K562 (cell line): ENCODE results near the gene SCAMP2. TPM values are rescaled to one million over a fixed set of nuclear protein-coding genes. Genes with fewer than 3 reads are reported as not detected.

ENCODE experiments used
- ADNP ChIP-seq: fragments of 200-800 bp; sonication (Bioruptor generic); IDR thresholded peaks from 2 replicates; pipeline ENCODE4 v1.6.1; 2016; ENCODE audit warnings: missing genetic modification characterization, missing compliant biosample characterization
- ARID1B ChIP-seq: fragments of 450-650 bp; IDR thresholded peaks from 2 replicates; pipeline ENCODE4 v1.6.1; 2016; ENCODE audit warnings: antibody characterized with exemption, mild to moderate bottlenecking, inconsistent platforms
- BRF1 ChIP-seq: IDR thresholded peaks from 3 replicates; pipeline ENCODE4 v1.6.1; 2011; ENCODE audit warnings: borderline replicate concordance, mild to moderate bottlenecking; ENCODE audit not compliant: insufficient read length; ENCODE audit errors: extremely low read depth
- HDAC1 ChIP-seq, 2 experiments: fragments of 450-650 bp; IDR thresholded peaks; 2 replicates each; pipeline ENCODE4 v1.6.1; 2016 to 2017; ENCODE audit warnings: inconsistent platforms in 1 of 2, mild to moderate bottlenecking in 1 of 2, moderate library complexity in 1 of 2
- L3MBTL2 ChIP-seq: fragments of 450-650 bp; IDR thresholded peaks from 2 replicates; pipeline ENCODE4 v1.6.1; 2016; ENCODE audit warnings: mild to moderate bottlenecking, moderate library complexity
- MAX ChIP-seq: sonication (generic); formaldehyde crosslinking; IDR thresholded peaks from 2 replicates; pipeline ENCODE4 v1.9.0; 2022; ENCODE audit warnings: mild to moderate bottlenecking, missing genetic modification reagents
- MECOM ChIP-seq: fragments of 250-450 bp; sonication (Bioruptor Pico); IDR thresholded peaks from 2 replicates; pipeline ENCODE4 v1.8.0; 2022; ENCODE audit warnings: inconsistent platforms
- MIER1 ChIP-seq: fragments of 450-650 bp; IDR thresholded peaks from 2 replicates; pipeline ENCODE4 v1.6.1; 2016; ENCODE audit warnings: antibody characterized with exemption, mild to moderate bottlenecking, low read depth
- NR2F6 ChIP-seq: fragments of 450-650 bp; formaldehyde crosslinking; IDR thresholded peaks from 2 replicates; pipeline ENCODE4 v1.4.0; 2020; ENCODE audit warnings: mild to moderate bottlenecking
- PHF8 ChIP-seq: fragments of 200-600 bp; sonication (generic); IDR thresholded peaks from 2 replicates; pipeline ENCODE4 v1.6.1; 2012; ENCODE audit warnings: mixed run types, mild to moderate bottlenecking, inconsistent platforms, low read length, moderate library complexity, borderline replicate concordance
- PHTF2 ChIP-seq: fragments of 250-450 bp; sonication (Bioruptor Pico); IDR thresholded peaks from 2 replicates; pipeline ENCODE4 v1.5.0; 2021; ENCODE audit warnings: mild to moderate bottlenecking
- REST ChIP-seq, 2 experiments: fragments of 450-650 bp; formaldehyde crosslinking in 1 of 2; IDR thresholded peaks; 2 replicates each; pipeline versions ENCODE4 v1.4.0 to v1.6.1; 2014 to 2020; ENCODE audit warnings: mild to moderate bottlenecking in 2 of 2, borderline replicate concordance in 1 of 2, low read depth in 1 of 2
- SLC30A9 ChIP-seq: fragments of 250-450 bp; sonication (Bioruptor Pico); IDR thresholded peaks from 2 replicates; pipeline ENCODE4 v1.8.0; 2022; ENCODE audit warnings: mild to moderate bottlenecking, moderate library complexity
- SUPT5H ChIP-seq: fragments of 450-650 bp; IDR thresholded peaks from 2 replicates; pipeline ENCODE4 v1.6.1; 2016
- TEAD4 ChIP-seq, 2 experiments: sonication (generic) in 1 of 2; formaldehyde crosslinking in 1 of 2; IDR thresholded peaks; 2 replicates each; pipeline versions ENCODE4 v1.6.1 to v1.8.0; 2012 to 2022; ENCODE audit warnings: borderline replicate concordance in 1 of 2, inconsistent platforms in 1 of 2, low read length in 1 of 2, mild to moderate bottlenecking in 1 of 2, missing genetic modification reagents in 1 of 2
- ZNF253 ChIP-seq: fragments of 250-450 bp; sonication (Bioruptor Pico); conservative IDR thresholded peaks from 2 replicates; pipeline ENCODE4 v1.6.1; 2021; ENCODE audit warnings: mild to moderate bottlenecking
- ZNF77 ChIP-seq: fragments of 250-450 bp; sonication (Bioruptor Pico); IDR thresholded peaks from 2 replicates; pipeline ENCODE4 v1.5.0; 2020
- polyA plus RNA-seq, 8 experiments: library from polyadenylated mRNA; depleted of rRNA in 4 of 8; stranded (reverse) in 5 of 8; unstranded in 3 of 8; fragments of >200 nt; fragmentation: Nextera tagmentation in 2 of 8; fragmentation: Illumina TruSeq in 1 of 8; extraction: Ambion mirVana in 2 of 8; extraction: Trizol in 1 of 8; gene quantifications; 2 replicates each; pipeline versions ENCODE4 v1.2.1 to v1.2.3, GENCODE V29; 2011 to 2014; ENCODE audit warnings: inconsistent platforms in 1 of 8, missing spikeins in 1 of 8
- total RNA-seq, 7 experiments: library from RNA; depleted of rRNA in 6 of 7; stranded (reverse); fragments of >200 nt in 6 of 7; fragmentation: Illumina TruSeq in 2 of 7; extraction: Trizol in 2 of 7; gene quantifications; 2 replicates each; pipeline versions ENCODE4 v1.2.1 to v1.2.3, GENCODE V29; 2011 to 2021; ENCODE audit warnings: low replicate concordance in 1 of 7
- TF ChIP-seq, protein P1 (sequence below): fragments of 450-650 bp; formaldehyde crosslinking; IDR thresholded peaks from 2 replicates; pipeline ENCODE4 v1.4.0; 2020; ENCODE audit warnings: mild to moderate bottlenecking, moderate library complexity

The SCAMP2 gene
- total and polyA plus RNA-seq, 9 of the 15 experiments (the other 6 are each of a cell fraction or from before 2014, with no cell fraction given), result 5.9 to 61.1 (median 20.1) TPM

- TF ChIP-seq REST (IDR thresholded peaks at IDR 0.05; ENCODE audit: borderline replicate concordance) (peak; percentile 78), REST (CRISPR knock-in tag; IDR thresholded peaks at IDR 0.05; ENCODE audit: low read depth) (peak; percentile 76), NR2F6 (no peak), BRF1 (no peak), SUPT5H (peak; percentile 71), PHF8 (peak; percentile 96; the same call in 1 of the 2 replicates), MAX (CRISPR knock-in tag) (peak; percentile 98), ARID1B (no peak), PHTF2 (CRISPR knock-in tag) (no peak), HDAC1 (IDR thresholded peaks at IDR 0.05) (peak; percentile 63 to 88; a peak in 3 of 4 replicates), MIER1 (no peak), SLC30A9 (no peak), ZNF253 (CRISPR knock-in tag) (no peak), ZNF77 (CRISPR knock-in tag) (no peak), MECOM (CRISPR knock-in tag) (no peak), ADNP (no peak), L3MBTL2 (peak; percentile 97), TEAD4 (IDR thresholded peaks at IDR 0.05; ENCODE audit: low read length) (no peak; the same call in 1 of the 2 replicates), TEAD4 (CRISPR knock-in tag; IDR thresholded peaks at IDR 0.05; ENCODE audit: borderline replicate concordance) (no peak)
- TF ChIP-seq, protein P1, sequence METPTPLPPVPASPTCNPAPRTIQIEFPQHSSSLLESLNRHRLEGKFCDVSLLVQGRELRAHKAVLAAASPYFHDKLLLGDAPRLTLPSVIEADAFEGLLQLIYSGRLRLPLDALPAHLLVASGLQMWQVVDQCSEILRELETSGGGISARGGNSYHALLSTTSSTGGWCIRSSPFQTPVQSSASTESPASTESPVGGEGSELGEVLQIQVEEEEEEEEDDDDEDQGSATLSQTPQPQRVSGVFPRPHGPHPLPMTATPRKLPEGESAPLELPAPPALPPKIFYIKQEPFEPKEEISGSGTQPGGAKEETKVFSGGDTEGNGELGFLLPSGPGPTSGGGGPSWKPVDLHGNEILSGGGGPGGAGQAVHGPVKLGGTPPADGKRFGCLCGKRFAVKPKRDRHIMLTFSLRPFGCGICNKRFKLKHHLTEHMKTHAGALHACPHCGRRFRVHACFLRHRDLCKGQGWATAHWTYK (CRISPR knock-in tag), result no peak; the same call in 1 of the 2 replicates
Measured at GRCh38 chr15:74842581-74843444, 30.4 kb downstream of the SCAMP2 start, which contains the start of gene ULK3 (continued).
